Activated CD4-positive, alpha-beta memory T cell treated with anti-CD3 and anti-CD28 coated beads, Interleukin-2, amount 10 ng/mL, durations not matched to agents 7 days and 5 days (primary cell): ENCODE data around the gene INMT. TPM values are rescaled to one million over a fixed set of nuclear protein-coding genes. Genes with fewer than 3 reads are reported as not detected.
"Not testable (repeated sequence)": the region's sequence is repeated elsewhere in the genome, so short reads cannot be mapped to it uniquely, and the experiment has no call there.

ENCODE experiments used
- CTCF ChIA-PET: fragments of 350-600 bp; sonication (Branson Sonifier 250); formaldehyde crosslinking; loops from one replicate; lab custom pipeline; 2021; ENCODE audit warnings: antibody characterized with exemption, inconsistent platforms; lab: Charles Lee
- POLR2A ChIA-PET: fragments of 350-600 bp; sonication (Branson Sonifier 250); formaldehyde crosslinking; loops from one replicate; lab custom pipeline; 2021; ENCODE audit warnings: antibody characterized with exemption; lab: Charles Lee
- DNase-seq: peaks from one replicate; pipeline ENCODE4 v3.0.0-alpha.2; 2020
- H3K27ac Mint-ChIP-seq: one replicate; pipeline ENCODE4 v1.8.0; 2021; ENCODE audit warnings: mild to moderate bottlenecking, mixed read lengths
- H3K27me3 Mint-ChIP-seq: one replicate; pipeline ENCODE4 v1.8.0; 2021; ENCODE audit warnings: mixed read lengths
- H3K36me3 Mint-ChIP-seq: one replicate; pipeline ENCODE4 v1.8.0; 2021; ENCODE audit warnings: low read depth, mixed read lengths
- H3K4me1 Mint-ChIP-seq: one replicate; pipeline ENCODE4 v1.8.0; 2021; ENCODE audit warnings: mixed read lengths
- H3K4me3 Mint-ChIP-seq: one replicate; pipeline ENCODE4 v1.8.0; 2021; ENCODE audit warnings: mild to moderate bottlenecking, mixed read lengths
- H3K9me3 Mint-ChIP-seq: one replicate; pipeline ENCODE4 v1.8.0; 2021; ENCODE audit warnings: mixed read lengths
- total RNA-seq, 2 experiments: library from RNA; stranded (reverse); gene quantifications; one replicate each; pipeline ENCODE4 v1.2.3, GENCODE V29; 2021

INMT gene
- total RNA-seq, 2 experiments from 2014 or later: 0.40 to 1.0 TPM

DNA sequence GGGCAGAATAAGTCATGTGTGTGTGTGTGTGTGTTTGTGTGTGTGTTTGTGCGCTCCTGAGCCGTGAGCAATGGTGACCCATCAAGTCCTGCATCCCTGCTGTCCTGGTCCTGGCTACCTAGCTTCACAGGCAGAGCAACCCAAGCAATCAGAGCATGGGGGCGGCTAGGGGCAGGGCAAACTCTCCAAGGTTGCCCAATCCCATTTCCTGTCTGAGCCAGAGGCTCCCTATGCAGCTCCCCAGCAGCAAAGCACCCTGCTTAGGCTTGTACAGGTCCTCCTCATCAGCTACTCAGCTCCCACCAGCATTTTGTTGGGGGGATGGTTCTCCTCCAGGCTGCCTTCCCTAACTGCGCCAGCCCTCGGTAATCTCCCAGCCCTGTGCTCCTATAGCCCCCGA, 38.5 kb upstream of the INMT start:
- no peak for DNase-seq
- H3K4me1 Mint-ChIP-seq: no peaks in the 10 kb centered on the region
- POLR2A ChIA-PET: no interaction called here
- peaks cover 12% of the 10 kb centered on the region for H3K36me3 Mint-ChIP-seq
- no peaks in the 10 kb centered on the region for H3K27me3 Mint-ChIP-seq
- H3K27ac Mint-ChIP-seq: no peak overlapping the region
- CTCF ChIA-PET: no interaction called here
- H3K9me3 Mint-ChIP-seq: peaks cover 13% of the 10 kb centered on the region
- H3K4me3 Mint-ChIP-seq: no peak overlapping the region

DNA sequence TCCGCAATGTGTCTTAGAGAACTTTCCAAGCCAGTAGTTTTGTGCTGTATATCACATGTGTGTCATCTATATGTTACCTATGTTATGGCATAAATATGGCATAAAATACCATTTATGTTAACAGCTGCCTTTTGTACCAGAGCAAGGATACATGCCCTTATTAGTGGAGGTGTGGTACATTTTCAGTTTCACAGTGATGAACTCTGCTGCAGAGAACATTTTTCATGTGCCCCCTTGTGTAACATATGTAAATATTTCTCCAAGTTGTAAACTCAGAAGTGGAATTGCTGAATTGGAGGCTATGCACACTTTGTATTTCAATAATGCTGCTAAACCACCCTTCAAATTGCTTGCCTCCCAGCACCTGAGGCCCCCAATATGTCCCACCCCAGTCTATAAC, 37.8 kb upstream of the INMT start:
- ChIA-PET POLR2A (no interaction called here), CTCF (no interaction called here)
- Mint-ChIP-seq H3K4me3 (no peak overlapping the region), H3K27me3 (no peaks in the 10 kb centered on the region), H3K4me1 (no peaks in the 10 kb centered on the region), H3K36me3 (peaks cover 17% of the 10 kb centered on the region), H3K27ac (no peak overlapping the region), H3K9me3 (peaks cover 20% of the 10 kb centered on the region)
- DNase-seq: no peak

DNA sequence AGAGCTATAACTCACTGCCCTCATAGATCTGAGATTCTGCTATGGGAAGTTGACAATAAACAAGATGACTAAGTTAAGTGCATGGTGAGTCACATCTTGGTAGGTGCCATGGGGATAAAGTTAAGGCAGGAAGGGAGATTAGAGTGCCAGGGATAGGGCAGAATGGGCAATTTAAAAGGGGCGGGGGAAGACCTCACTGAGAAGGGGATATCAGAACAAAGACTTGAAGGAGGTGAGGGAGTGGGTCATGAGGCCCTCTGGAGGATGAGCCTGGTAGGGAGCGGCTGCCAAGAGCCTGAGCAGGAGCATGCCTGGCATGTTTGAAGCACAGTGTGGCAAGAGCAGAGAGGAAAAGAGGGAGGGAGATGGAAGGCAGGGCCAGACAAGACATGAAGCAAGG, 34.8 kb upstream of the INMT start:
- H3K27me3 Mint-ChIP-seq: no peaks in the 10 kb centered on the region
- no peak for DNase-seq
- POLR2A ChIA-PET: interaction anchor here (1.2 kb wide), 1 partner anchor 10 kb away, joined by 3 read pairs; no protein-coding TSS in a partner anchor
- H3K27ac Mint-ChIP-seq: no peak overlapping the region
- peaks cover 37% of the 10 kb centered on the region for H3K9me3 Mint-ChIP-seq
- H3K4me3 Mint-ChIP-seq: no peak overlapping the region
- no peaks in the 10 kb centered on the region for H3K4me1 Mint-ChIP-seq
- H3K36me3 Mint-ChIP-seq: peaks cover 24% of the 10 kb centered on the region
- CTCF ChIA-PET: no interaction called here

DNA sequence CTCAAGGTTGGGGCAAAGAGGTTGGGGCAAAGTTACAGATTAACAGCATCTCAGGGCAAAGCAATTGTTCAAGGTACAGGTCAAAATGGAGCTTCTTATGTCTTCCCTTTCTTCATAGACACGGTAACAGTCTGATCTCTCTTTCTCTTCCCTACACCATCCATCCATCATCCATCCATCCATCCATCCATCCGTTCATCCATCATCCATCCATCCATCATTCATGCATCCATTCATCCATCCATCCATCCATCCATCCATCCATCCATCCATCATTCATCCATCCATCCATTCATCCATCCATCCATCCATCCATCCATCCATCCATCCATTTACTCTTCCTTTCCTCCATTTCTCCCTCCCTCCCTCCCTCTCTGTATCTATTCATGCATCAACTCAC, 32.5 kb upstream of the INMT start:
- Mint-ChIP-seq H3K36me3 (peaks cover 27% of the 10 kb centered on the region), H3K9me3 (peaks cover 37% of the 10 kb centered on the region)
- H3K27me3 Mint-ChIP-seq, H3K27ac Mint-ChIP-seq, H3K4me3 Mint-ChIP-seq, DNase-seq, CTCF ChIA-PET, H3K4me1 Mint-ChIP-seq, POLR2A ChIA-PET: not testable (repeated sequence)

DNA sequence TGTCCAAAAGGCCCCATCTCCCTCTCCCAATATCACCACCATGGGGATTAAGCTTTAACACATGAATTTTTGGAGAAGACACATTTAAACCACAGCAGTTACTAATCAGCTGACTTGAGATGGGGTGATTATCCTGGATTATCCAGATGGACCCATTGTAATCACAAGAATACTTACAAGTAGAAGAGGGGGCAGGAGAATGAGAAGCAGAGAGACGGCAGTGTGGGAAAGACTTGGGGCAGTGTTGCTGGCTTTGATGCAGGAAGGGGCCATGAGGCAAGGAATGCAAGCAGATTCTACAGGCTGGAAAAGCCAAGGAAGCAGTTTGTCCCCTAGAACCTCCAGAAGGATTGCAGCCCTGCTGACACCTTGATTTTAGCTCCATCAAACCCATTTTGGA, 30.7 kb upstream of the INMT start:
- peaks cover 31% of the 10 kb centered on the region for H3K36me3 Mint-ChIP-seq
- no peak overlapping the region for H3K27ac Mint-ChIP-seq
- CTCF ChIA-PET: no interaction called here

DNA sequence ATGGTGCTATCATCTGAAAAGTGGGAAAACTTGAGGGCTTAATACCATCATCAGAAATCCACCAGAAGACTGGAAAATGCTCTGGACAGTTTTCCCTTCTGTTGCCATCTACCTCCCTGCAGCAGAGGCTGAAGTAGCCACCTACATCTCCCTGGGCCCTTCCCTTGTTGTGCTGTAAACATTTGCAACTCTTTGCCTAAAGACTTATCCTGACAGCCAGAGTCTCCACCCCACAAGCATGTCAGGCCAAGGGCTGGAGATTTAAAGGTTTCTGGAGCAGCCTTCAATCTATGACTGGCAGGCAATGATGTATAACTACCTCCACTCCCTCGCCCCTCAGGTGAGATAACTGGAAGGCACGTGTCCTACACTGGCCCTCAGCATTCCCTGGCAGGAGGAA, 29.7 kb upstream of the INMT start:
- CTCF ChIA-PET: interaction anchor here (1.3 kb wide), 1 partner anchor 401 kb away, joined by 3 read pairs; no protein-coding TSS in a partner anchor
- POLR2A ChIA-PET: no interaction called here
- H3K27ac Mint-ChIP-seq: no peak overlapping the region
- no peak for DNase-seq
- H3K4me3 Mint-ChIP-seq: no peak overlapping the region
- no peaks in the 10 kb centered on the region for H3K27me3 Mint-ChIP-seq
- H3K36me3 Mint-ChIP-seq: peaks cover 28% of the 10 kb centered on the region
- peaks cover 32% of the 10 kb centered on the region for H3K9me3 Mint-ChIP-seq
- peaks cover 18% of the 10 kb centered on the region for H3K4me1 Mint-ChIP-seq

More for the DNA sequence above, 30.7 kb upstream of the INMT start:
- no peak overlapping the region for H3K4me3 Mint-ChIP-seq
- H3K9me3 Mint-ChIP-seq: peaks cover 37% of the 10 kb centered on the region
- peaks cover 9% of the 10 kb centered on the region for H3K4me1 Mint-ChIP-seq
- no peaks in the 10 kb centered on the region for H3K27me3 Mint-ChIP-seq
- DNase-seq: no peak
- POLR2A ChIA-PET: no interaction called here

DNA sequence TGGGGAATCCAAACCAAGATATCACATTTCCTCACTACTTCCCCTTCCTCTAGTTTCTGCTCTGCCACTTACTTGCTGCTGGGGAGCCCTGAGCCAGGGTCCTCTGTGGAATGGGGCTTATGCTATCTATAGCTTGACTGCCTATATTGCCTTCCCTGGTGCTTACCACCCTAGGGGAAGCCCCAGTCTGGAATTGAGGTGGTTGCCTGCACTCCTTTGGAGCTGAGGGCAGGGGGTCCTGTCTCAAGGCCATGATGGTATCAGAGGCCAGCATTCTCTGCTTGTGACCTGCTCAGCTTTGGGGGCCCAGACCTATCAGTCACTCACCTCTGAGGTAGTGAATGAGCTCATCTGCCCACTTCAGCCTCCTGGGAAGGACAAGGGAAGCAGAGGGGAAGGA, 29.3 kb upstream of the INMT start:
- DNase-seq: no peak
- H3K36me3 Mint-ChIP-seq: peaks cover 25% of the 10 kb centered on the region
- H3K27me3 Mint-ChIP-seq: no peaks in the 10 kb centered on the region
- no peak overlapping the region for H3K27ac Mint-ChIP-seq
- CTCF ChIA-PET: interaction anchor here (1.3 kb wide), 1 partner anchor 400 kb away, joined by 3 read pairs; no protein-coding TSS in a partner anchor
- H3K4me1 Mint-ChIP-seq: peaks cover 23% of the 10 kb centered on the region
- POLR2A ChIA-PET: no interaction called here
- H3K4me3 Mint-ChIP-seq: no peak overlapping the region
- H3K9me3 Mint-ChIP-seq: peaks cover 30% of the 10 kb centered on the region

DNA sequence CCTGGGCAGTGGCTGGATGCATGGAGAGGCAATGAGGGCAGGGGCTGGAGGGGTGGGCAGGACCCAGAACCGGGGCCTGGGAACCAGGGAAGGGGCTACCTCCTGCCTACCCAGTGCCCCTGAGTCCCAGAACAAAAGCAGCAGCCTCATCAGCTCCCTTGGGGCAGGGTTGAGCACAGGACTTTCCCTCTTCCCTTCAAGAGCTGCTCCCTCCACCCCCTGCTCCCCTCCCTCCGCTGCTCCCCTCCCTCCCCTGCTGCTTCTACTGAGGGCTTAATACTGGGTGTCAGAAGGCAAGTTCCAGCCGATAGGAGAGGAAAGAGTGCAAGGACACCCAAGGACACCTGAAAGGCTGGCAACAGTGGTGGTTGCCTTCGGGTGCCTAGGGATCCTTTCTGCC, 28.2 kb upstream of the INMT start:
- ChIA-PET CTCF (no interaction called here), POLR2A (no interaction called here)
- peaks cover 34% of the 10 kb centered on the region for H3K4me1 Mint-ChIP-seq
- no peak overlapping the region for H3K4me3 Mint-ChIP-seq
- H3K27me3 Mint-ChIP-seq: no peaks in the 10 kb centered on the region
- peaks cover 20% of the 10 kb centered on the region for H3K9me3 Mint-ChIP-seq
- H3K27ac Mint-ChIP-seq: no peak overlapping the region
- no peak for DNase-seq
- peaks cover 15% of the 10 kb centered on the region for H3K36me3 Mint-ChIP-seq

DNA sequence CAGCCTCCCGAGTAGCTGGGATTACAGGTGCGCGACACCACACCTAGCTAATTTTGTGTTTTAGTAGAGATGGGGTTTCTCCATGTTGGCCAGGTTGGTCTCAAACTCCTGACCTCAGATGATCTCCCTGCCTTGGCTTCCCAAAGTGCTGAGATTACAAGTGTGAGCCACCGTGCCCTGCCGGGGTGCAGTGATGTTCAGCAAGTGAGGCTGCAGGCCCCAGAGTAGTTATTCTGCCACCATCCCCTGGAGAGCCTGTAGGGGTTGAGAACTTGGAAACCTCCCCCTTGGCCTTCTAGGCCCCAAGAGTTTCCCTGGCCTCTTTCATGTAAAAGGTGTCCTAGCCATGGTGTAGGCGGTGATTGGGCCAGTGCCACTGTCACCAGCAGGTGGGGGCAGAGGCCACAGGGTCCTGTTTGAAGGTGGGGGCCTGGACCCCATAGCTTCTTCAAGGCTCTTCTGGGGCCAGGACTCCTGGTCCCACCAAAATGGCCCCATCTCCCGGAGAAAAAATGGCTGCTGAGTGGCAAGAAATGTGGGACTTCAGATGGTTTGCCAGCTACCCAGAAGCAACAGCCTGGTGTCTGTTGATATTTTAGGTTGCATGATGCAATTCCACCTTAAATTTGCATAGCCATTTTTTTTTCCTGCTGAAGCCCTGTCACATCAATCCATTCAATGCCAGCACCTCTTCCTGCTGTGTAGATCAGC, 25.5 kb upstream of the INMT start:
- Mint-ChIP-seq H3K27me3 (no peaks in the 10 kb centered on the region), H3K36me3 (peaks cover 7% of the 10 kb centered on the region), H3K27ac (peak overlapping the region; percentile 93), H3K9me3 (no peaks in the 10 kb centered on the region), H3K4me1 (peaks cover 41% of the 10 kb centered on the region), H3K4me3 (peak overlapping the region; percentile 73)
- ChIA-PET POLR2A (interaction anchor here (1.1 to 2.4 kb wide), 6 partner anchors 10 to 404 kb away, joined by 3 to 35 read pairs (median 4); partner anchors contain the start of gene NOD1), CTCF (interaction anchor here (0.7 to 6.4 kb wide), 5 partner anchors 13 to 106 kb away, joined by 3 to 69 read pairs (median 3); no protein-coding TSS in a partner anchor)
- peak; percentile 44 for DNase-seq

DNA sequence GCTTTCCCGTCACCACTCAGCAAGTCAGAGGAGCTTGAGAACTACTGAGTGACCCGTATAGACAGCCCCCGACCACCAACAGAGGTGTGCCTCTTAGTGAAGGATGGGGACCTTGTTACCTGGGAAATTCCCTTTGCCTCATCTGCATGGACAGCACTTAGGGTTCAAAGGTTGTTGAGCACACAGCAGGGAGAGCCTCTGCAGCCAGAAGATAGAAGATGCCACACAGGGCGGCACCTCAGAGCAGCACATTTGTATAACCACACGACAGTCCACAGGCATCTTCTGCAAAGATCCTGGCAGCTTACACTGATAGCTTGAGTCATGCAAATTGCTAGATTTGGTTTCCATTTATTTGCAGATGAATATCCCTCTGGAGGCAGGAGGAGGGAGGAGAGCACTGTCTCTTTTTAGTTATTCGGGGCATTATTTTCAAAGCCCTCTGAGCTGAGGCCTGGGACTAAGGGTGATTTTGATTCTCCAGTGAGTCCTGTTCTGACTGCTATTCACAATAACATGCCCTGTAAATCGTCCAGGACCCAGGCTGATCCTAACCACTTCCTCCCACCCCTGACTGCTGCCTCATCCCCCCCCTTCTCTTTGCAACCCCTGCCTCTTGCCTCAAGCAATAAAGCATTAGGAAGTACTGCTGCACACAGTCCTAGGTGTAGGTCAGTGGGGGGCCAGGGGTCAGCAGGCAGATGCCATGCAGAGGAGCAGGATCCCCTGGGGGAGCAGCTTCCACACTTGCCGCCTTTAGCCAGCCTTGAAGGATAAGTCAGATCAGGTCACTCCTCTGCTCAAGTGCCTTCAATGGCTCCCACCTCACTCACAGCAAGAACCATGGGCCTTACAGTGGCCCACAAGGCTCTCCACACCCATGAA, 24.6 kb upstream of the INMT start:
- ChIA-PET CTCF (interaction anchor here (1.2 to 6.4 kb wide), 3 partner anchors 12 to 29 kb away, joined by 3 to 69 read pairs (median 6); no protein-coding TSS in a partner anchor), POLR2A (interaction anchor here (1.1 to 2.4 kb wide), 7 partner anchors 11 to 405 kb away, joined by 3 to 35 read pairs (median 4); partner anchors contain the start of gene NOD1)
- H3K4me1 Mint-ChIP-seq: peaks cover 42% of the 10 kb centered on the region
- DNase-seq: peak; percentile 82
- H3K27me3 Mint-ChIP-seq: no peaks in the 10 kb centered on the region
- H3K27ac Mint-ChIP-seq: peak overlapping the region; percentile 93
- peak overlapping the region; percentile 73 for H3K4me3 Mint-ChIP-seq
- no peaks in the 10 kb centered on the region for H3K9me3 Mint-ChIP-seq
- peaks cover 7% of the 10 kb centered on the region for H3K36me3 Mint-ChIP-seq

DNA sequence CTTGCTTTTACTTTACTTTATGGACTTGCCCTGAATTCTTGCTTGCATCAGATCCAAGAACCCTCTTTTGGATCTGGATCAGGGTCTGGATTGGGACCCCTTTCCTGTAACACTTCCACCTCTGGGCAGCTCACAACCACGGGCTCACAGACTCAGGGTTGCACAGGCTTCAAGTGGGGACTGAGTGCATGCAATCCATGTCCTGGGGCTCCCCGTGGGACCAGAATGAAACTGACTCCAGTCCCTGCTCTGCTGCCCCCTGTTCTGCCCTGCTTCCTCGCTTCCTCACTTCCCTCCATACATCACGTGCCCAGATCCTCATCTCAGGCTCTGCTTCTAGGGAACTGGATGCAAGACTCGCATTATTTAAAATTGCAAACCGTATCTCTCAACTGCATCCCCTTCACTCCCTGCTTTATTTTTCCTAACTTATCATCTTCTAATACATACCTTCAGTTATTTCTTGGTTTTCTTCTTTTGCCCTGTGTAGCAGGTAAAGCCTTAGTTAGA, 23.3 kb upstream of the INMT start:
- Mint-ChIP-seq H3K27ac (peak overlapping the region; percentile 27), H3K36me3 (peaks cover 7% of the 10 kb centered on the region)
- CTCF ChIA-PET: interaction anchor here (6.4 kb wide), 1 partner anchor 11 kb away, joined by 69 read pairs; no protein-coding TSS in a partner anchor

DNA sequence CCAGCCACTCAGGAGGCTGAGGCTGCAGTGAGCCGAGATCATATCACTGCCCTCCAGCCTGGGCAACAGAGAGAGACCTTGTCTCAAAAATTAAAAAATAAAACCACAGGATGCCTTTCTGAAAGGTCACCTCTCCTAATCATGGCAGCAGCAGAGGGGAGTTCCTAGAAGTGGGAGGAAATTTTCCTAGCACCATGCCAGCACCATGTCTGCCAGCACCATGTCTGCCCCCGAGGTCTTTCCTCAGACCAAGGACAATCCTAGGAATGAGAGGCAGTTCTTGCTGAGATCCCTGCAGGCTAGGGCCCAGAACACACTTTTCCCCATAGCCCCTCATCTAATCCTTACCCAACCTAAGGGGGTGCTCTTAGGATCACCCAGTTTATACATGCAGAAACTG, 22.3 kb upstream of the INMT start:
- CTCF ChIA-PET: interaction anchor here (6.4 kb wide), 1 partner anchor 10 kb away, joined by 69 read pairs; no protein-coding TSS in a partner anchor
- Mint-ChIP-seq H3K36me3 (peaks cover 5% of the 10 kb centered on the region), H3K4me3 (no peak overlapping the region), H3K27ac (no peak overlapping the region), H3K4me1 (peaks cover 42% of the 10 kb centered on the region), H3K27me3 (no peaks in the 10 kb centered on the region), H3K9me3 (no peaks in the 10 kb centered on the region)
- DNase-seq: no peak
- POLR2A ChIA-PET: no interaction called here

More for the DNA sequence above, 23.3 kb upstream of the INMT start:
- DNase-seq: no peak
- Mint-ChIP-seq H3K9me3 (no peaks in the 10 kb centered on the region), H3K4me1 (peaks cover 42% of the 10 kb centered on the region), H3K27me3 (no peaks in the 10 kb centered on the region), H3K4me3 (no peak overlapping the region)
- POLR2A ChIA-PET: interaction anchor here (2.4 kb wide), 1 partner anchor 10 kb away, joined by 35 read pairs; no protein-coding TSS in a partner anchor
